ENCODE data around the gene PIN4.

The PIN4 gene

DNA sequence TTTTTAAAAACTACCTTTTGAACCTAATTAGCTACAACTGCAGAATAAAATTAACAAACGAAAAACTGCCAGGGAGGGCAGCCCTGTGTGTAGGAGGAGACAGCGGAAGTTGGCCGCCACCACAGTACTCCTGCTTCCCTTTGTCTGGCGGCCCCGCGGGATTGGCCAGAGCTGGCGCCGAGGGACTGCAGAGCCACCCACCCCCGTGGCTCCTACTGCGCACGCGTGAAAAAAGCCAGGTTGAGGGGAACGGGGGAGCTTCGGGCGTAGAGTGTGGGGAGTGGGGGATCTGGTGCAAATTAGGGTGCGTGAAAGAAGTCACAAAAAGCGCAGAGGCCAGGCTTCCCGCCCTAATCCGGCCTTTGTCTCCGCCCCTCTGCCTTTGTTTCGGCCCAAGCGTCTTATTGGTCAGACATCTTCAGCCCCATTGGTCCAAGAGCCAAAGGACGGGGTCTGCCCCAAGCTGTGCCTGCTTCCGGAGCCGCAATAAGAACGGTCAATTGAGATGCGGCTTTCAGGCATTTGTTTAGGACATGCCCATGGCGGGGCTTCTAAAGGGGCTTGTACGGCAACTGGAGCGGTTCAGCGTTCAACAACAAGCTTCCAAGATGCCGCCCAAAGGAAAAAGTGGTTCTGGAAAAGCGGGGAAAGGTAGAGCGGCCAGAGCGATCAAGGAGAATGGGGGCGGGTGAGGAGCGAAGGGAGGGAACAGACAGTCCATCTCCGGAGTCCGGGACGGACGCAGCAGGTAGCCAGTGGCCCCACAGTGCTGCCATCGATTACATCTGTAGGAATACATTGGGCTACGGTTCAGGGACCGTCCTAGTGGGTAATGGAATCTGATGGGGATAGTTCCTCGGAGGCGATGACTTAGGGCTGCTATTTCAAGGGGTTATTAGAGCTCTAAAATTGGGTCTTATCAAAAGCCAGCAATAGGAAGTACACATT lies at the start of gene PIN4:
Gene PIN4 (plus strand): TSS at position 580 of the 948 bp plus-strand sequence. CDS start 29 bp downstream, at position 609.
- TF ChIP-seq, protein P1, sequence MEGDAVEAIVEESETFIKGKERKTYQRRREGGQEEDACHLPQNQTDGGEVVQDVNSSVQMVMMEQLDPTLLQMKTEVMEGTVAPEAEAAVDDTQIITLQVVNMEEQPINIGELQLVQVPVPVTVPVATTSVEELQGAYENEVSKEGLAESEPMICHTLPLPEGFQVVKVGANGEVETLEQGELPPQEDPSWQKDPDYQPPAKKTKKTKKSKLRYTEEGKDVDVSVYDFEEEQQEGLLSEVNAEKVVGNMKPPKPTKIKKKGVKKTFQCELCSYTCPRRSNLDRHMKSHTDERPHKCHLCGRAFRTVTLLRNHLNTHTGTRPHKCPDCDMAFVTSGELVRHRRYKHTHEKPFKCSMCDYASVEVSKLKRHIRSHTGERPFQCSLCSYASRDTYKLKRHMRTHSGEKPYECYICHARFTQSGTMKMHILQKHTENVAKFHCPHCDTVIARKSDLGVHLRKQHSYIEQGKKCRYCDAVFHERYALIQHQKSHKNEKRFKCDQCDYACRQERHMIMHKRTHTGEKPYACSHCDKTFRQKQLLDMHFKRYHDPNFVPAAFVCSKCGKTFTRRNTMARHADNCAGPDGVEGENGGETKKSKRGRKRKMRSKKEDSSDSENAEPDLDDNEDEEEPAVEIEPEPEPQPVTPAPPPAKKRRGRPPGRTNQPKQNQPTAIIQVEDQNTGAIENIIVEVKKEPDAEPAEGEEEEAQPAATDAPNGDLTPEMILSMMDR (IDR thresholded peaks at IDR 0.05; ENCODE audit: poor library complexity, severe bottlenecking), result no peak
- 0 out of 2 replicates have a peak, but pooled peaks cover 3% of the 10 kb centered on the region for H3K36me3 ChIP-seq (ENCODE audit: low read depth)
- peak; percentile 98 for ATAC-seq (ENCODE audit: low read depth)
- no peaks in the 10 kb centered on the region for H3K27me3 ChIP-seq (ENCODE audit: insufficient read depth, poor library complexity, severe bottlenecking)
- H3K4me1 ChIP-seq (ENCODE audit: insufficient read depth, poor library complexity, severe bottlenecking), result no peaks in the 10 kb centered on the region
- no peaks in the 10 kb centered on the region for H3K9me3 ChIP-seq (ENCODE audit: severe bottlenecking)
- H3K27ac ChIP-seq (ENCODE audit: poor library complexity, severe bottlenecking), result peak within 1 kb of the TSS; percentile 63
- peak; percentile 86 for DNase-seq (ENCODE audit: low spot score)
- H3K4me3 ChIP-seq (ENCODE audit: severe bottlenecking), result peak within 1 kb of the TSS; percentile 80

DNA sequence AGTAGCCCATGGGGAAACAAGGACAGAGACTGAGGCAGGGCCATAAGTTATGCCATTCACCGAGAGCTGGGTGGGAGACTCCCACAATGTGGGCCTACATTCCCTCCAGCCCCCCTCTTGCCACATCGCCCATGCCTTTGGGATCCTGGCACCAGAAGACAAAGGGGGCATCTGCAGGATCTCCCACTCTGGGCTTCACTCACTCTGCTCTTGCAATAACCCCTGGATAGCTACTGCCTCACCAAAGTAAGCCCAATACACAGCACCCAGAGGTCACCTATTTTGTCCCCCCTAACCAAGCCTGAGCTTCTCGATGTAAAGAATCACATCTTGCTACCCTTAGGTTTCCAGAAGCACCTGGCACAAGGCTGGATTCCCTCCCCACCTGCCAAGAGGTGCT lies 49.1 kb upstream of the PIN4 start:
- TF ChIP-seq, protein P1 (IDR thresholded peaks at IDR 0.05; ENCODE audit: poor library complexity, severe bottlenecking), result no peak
- ATAC-seq (ENCODE audit: low read depth), result no peak
- no peak overlapping the region for H3K4me3 ChIP-seq (ENCODE audit: severe bottlenecking)

DNA sequence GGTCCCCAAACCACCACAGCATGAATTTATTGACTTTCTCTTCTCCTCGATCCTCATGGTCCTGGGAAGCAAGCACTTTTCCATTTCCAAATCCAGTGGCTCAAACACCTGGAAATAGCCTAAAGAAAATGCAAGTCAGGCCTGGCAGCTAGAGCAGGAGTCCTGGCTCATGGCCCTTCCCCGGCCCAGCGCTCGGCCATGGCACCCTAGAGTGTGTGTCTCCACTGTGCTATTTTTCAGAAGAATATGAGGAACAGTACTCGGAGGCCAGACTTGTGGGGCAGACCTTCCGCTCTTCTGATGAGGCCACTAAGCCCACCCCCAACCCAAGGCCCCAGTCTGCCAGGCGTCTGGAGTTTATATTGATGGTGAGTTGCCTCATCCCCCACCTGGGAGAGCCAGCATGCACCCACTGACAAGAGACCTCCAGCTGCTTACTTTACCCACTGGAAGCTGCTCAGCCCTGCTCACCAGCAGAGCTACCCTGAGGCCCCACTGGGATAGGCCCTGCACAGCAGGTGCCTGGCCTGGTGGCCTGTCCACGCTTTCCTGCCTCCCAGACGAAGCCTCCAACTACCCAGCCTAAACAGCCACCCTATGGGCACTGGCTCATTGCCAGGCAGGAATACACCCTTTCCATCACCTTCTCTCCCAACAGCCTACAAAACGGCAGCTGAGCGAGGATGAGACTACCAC lies 47.6 kb upstream of the PIN4 start:
- H3K27me3 ChIP-seq (ENCODE audit: insufficient read depth, poor library complexity, severe bottlenecking), result peaks cover 8% of the 10 kb centered on the region

More for the DNA sequence above, 49.1 kb upstream of the PIN4 start:
- Histone ChIP-seq H3K4me1 (ENCODE audit: insufficient read depth, poor library complexity, severe bottlenecking) (no peaks in the 10 kb centered on the region), H3K36me3 (ENCODE audit: low read depth) (no peaks in the 10 kb centered on the region), H3K27ac (ENCODE audit: poor library complexity, severe bottlenecking) (no peak overlapping the region), H3K27me3 (ENCODE audit: insufficient read depth, poor library complexity, severe bottlenecking) (peaks cover 8% of the 10 kb centered on the region), H3K9me3 (ENCODE audit: severe bottlenecking) (no peaks in the 10 kb centered on the region)
- no peak for DNase-seq (ENCODE audit: low spot score)

DNA sequence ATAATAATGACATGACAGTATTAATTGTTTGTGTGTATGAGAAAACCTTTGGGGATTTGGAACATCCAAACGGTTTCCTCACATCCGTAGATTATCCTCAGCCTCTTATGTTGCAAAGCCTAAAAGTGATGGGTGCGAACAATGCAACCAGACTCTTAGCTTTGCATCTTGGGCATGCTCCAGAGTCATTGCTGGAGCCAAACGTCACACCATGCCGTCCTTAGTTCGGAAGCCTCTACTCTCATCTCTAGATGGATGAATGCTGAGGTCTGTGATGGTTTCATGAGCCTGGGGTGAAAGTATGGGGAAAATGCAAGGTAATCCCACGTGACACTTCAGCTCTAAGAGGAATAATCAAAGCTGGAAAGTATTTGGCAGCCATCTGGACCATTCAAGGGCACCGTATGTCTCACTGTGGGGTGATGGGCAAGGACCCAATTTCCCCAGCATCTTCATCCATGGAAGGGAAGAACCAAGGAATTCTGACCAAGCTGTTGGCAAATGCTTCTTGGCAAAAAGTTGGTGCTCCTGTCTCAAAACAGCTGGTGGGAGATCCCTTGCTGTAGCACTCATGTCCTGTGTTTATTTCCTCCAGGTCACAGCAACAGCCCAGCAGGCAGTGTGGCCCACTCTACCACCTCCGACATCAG lies 43.6 kb upstream of the PIN4 start:
- no peak for ATAC-seq (ENCODE audit: low read depth)
- no peaks in the 10 kb centered on the region for H3K36me3 ChIP-seq (ENCODE audit: low read depth)
- TF ChIP-seq, protein P1 (IDR thresholded peaks at IDR 0.05; ENCODE audit: poor library complexity, severe bottlenecking), result no peak
- DNase-seq (ENCODE audit: low spot score), result no peak
- no peaks in the 10 kb centered on the region for H3K9me3 ChIP-seq (ENCODE audit: severe bottlenecking)
- no peak overlapping the region for H3K27ac ChIP-seq (ENCODE audit: poor library complexity, severe bottlenecking)
- H3K27me3 ChIP-seq (ENCODE audit: insufficient read depth, poor library complexity, severe bottlenecking), result no peaks in the 10 kb centered on the region
- no peak overlapping the region for H3K4me3 ChIP-seq (ENCODE audit: severe bottlenecking)
- no peaks in the 10 kb centered on the region for H3K4me1 ChIP-seq (ENCODE audit: insufficient read depth, poor library complexity, severe bottlenecking)

More for the DNA sequence above, 47.6 kb upstream of the PIN4 start:
- Histone ChIP-seq H3K36me3 (ENCODE audit: low read depth) (no peaks in the 10 kb centered on the region), H3K9me3 (ENCODE audit: severe bottlenecking) (no peaks in the 10 kb centered on the region), H3K4me1 (ENCODE audit: insufficient read depth, poor library complexity, severe bottlenecking) (no peaks in the 10 kb centered on the region), H3K27ac (ENCODE audit: poor library complexity, severe bottlenecking) (no peak overlapping the region), H3K4me3 (ENCODE audit: severe bottlenecking) (no peak overlapping the region)
- TF ChIP-seq, protein P1 (IDR thresholded peaks at IDR 0.05; ENCODE audit: poor library complexity, severe bottlenecking), result no peak
- DNase-seq (ENCODE audit: low spot score) (no peak), ATAC-seq (ENCODE audit: low read depth) (no peak)
